ENCODE data around the gene SEPTIN5. TPM values are rescaled to one million over a fixed set of nuclear protein-coding genes. Genes with fewer than 3 reads are reported as not detected.

SEPTIN5 gene
- total and polyA plus RNA-seq, 9 of the 15 experiments (the other 6 are each of a cell fraction or from before 2014, with no cell fraction given) = 0.03 to 195 (median 119) TPM

DNA sequence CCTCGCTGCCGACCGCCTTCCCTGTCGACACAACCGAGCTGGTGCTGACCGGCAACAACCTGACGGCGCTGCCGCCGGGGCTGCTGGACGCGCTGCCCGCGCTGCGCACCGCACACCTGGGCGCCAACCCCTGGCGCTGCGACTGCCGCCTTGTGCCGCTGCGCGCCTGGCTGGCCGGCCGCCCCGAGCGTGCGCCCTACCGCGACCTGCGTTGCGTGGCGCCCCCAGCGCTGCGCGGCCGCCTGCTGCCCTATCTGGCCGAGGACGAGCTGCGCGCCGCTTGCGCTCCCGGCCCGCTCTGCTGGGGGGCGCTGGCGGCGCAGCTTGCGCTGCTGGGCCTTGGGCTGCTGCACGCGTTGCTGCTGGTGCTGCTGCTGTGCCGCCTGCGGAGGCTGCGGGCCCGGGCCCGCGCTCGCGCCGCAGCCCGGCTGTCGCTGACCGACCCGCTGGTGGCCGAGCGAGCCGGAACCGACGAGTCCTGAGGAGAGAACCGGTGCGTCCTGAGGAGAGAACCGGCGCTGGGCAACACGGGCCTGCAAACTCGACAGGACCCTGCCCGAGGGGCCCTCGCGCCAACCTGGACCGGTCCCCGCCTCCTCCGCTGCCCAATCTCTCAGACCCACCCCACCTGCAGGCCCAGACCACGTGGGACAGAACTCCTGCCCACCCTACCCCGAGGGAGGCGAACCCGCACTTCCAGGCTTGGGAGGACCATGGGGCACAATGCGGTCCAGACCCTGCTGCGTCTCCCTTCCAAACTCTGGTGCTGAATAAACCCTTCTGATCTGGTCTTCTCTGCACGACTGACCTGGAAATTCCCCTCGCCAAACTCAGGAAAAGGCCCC lies 9.9 kb downstream of the SEPTIN5 start (continued):
- TF ChIP-seq ZBTB40 (IDR thresholded peaks at IDR 0.05) (no peak), ZBTB40 (CRISPR knock-in tag; IDR thresholded peaks at IDR 0.05) (no peak), ZFP1 (CRISPR knock-in tag; IDR thresholded peaks at IDR 0.05) (no peak), KAT2B (IDR thresholded peaks at IDR 0.05; ENCODE audit: low read depth, low read length) (peak; percentile 95), ZC3H8 (IDR thresholded peaks at IDR 0.05) (no peak)
- TF ChIP-seq, protein P1, sequence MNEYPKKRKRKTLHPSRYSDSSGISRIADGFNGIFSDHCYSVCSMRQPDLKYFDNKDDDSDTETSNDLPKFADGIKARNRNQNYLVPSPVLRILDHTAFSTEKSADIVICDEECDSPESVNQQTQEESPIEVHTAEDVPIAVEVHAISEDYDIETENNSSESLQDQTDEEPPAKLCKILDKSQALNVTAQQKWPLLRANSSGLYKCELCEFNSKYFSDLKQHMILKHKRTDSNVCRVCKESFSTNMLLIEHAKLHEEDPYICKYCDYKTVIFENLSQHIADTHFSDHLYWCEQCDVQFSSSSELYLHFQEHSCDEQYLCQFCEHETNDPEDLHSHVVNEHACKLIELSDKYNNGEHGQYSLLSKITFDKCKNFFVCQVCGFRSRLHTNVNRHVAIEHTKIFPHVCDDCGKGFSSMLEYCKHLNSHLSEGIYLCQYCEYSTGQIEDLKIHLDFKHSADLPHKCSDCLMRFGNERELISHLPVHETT (CRISPR knock-in tag; conservative IDR thresholded peaks at IDR 0.05 in 1 of 2, IDR thresholded peaks at IDR 0.05 in 1 of 2) = no peak
- TF ChIP-seq, protein P2, sequence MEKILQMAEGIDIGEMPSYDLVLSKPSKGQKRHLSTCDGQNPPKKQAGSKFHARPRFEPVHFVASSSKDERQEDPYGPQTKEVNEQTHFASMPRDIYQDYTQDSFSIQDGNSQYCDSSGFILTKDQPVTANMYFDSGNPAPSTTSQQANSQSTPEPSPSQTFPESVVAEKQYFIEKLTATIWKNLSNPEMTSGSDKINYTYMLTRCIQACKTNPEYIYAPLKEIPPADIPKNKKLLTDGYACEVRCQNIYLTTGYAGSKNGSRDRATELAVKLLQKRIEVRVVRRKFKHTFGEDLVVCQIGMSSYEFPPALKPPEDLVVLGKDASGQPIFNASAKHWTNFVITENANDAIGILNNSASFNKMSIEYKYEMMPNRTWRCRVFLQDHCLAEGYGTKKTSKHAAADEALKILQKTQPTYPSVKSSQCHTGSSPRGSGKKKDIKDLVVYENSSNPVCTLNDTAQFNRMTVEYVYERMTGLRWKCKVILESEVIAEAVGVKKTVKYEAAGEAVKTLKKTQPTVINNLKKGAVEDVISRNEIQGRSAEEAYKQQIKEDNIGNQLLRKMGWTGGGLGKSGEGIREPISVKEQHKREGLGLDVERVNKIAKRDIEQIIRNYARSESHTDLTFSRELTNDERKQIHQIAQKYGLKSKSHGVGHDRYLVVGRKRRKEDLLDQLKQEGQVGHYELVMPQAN (IDR thresholded peaks at IDR 0.05; ENCODE audit: borderline replicate concordance) = no peak
